Upper lobe of left lung (tissue), 6 donors: Measurements from ENCODE around the gene REV3L. TPM values are rescaled to one million over a fixed set of nuclear protein-coding genes. Genes with fewer than 3 reads are reported as not detected.
"Not testable (repeated sequence)": the region's sequence is repeated elsewhere in the genome, so short reads cannot be mapped to it uniquely, and the experiment has no call there.

ENCODE experiments used
- ATAC-seq, 2 donors: fragments of 200-7000 bp; cut with Tn5 transposase; one replicate each; pipeline ENCODE4 v1.9.1; 2022; ENCODE audit warnings: mild to moderate bottlenecking in 2 of 2, moderate library complexity in 2 of 2; ENCODE audit not compliant: low FRiP score in 2 of 2
- DNase-seq, 2 donors: peaks; one replicate each; pipeline ENCODE4 v3.0.0-alpha.2; 2019 to 2020
- H3K27ac ChIP-seq, 4 donors: fragments of 200-600 bp; sonication (generic); one replicate each; pipeline ENCODE4 v1.5.1; 2016 to 2019
- H3K27me3 ChIP-seq, 4 donors: fragments of 200-600 bp; sonication (generic); one replicate each; pipeline ENCODE4 v1.5.1; 2017 to 2019
- H3K36me3 ChIP-seq, 4 donors: fragments of 200-600 bp; sonication (generic); one replicate each; pipeline ENCODE4 v1.5.1; 2016 to 2019
- H3K4me1 ChIP-seq, 4 donors: fragments of 200-600 bp; sonication (generic); one replicate each; pipeline ENCODE4 v1.5.1; 2018 to 2019
- H3K4me3 ChIP-seq, 4 donors: fragments of 200-600 bp; sonication (generic); one replicate each; pipeline ENCODE4 v1.5.1; 2017 to 2019; ENCODE audit warnings: mild to moderate bottlenecking in 2 of 4, moderate library complexity in 1 of 4
- H3K9me3 ChIP-seq, 4 donors: fragments of 200-600 bp; sonication (generic); one replicate each; pipeline ENCODE4 v1.5.1; 2018 to 2019
- EP300 ChIP-seq, 4 donors: sonication (generic); formaldehyde crosslinking; IDR thresholded peaks; one replicate each; pipeline ENCODE4 v1.5.1; 2017; ENCODE audit warnings: antibody characterized with exemption in 4 of 4, control low read depth in 2 of 4
- POLR2A ChIP-seq, 4 donors: fragments of 450-650 bp; IDR thresholded peaks; one replicate each; pipeline ENCODE4 v1.5.1; 2016 to 2017; ENCODE audit warnings: antibody characterized with exemption in 4 of 4, mild to moderate bottlenecking in 2 of 4
- POLR2AphosphoS5 ChIP-seq, 2 donors: sonication (generic); formaldehyde crosslinking; IDR thresholded peaks; one replicate each; pipeline ENCODE4 v1.5.1; 2017; ENCODE audit warnings: antibody characterized with exemption in 2 of 2
- WGBS, 2 donors: methylation state at CpG; one replicate each; pipeline ENCODE4 v1.1.5; 2017 to 2018; 5-methylcytosine and 5-hydroxymethylcytosine counted together
- total RNA-seq, 6 donors: library from RNA; depleted of rRNA in 4 of 6; stranded (reverse); fragments of >200 nt in 4 of 6; gene quantifications; one replicate each; pipeline versions ENCODE4 v1.1.0 to v1.2.1, GENCODE V29; 2016 to 2021
- TF ChIP-seq, protein P1 (sequence below), 6 experiments: fragments of 450-650 bp in 4 of 6; fragments of 200-600 bp in 2 of 6; sonication (generic) in 2 of 6; IDR thresholded peaks; one replicate each; pipeline ENCODE4 v1.5.1; 2016 to 2019; ENCODE audit warnings: antibody characterized with exemption in 6 of 6
- donor health status: DM: no; HTN: no; CAD: no; lungs with moderate emphysema.
- donor health status: DM: no; HTN: yes; CAD: no; lungs with severe emphysema.

REV3L gene
- total RNA-seq, 6 donors from 2014 or later, result 29.7 to 106 (median 38.0) TPM

DNA sequence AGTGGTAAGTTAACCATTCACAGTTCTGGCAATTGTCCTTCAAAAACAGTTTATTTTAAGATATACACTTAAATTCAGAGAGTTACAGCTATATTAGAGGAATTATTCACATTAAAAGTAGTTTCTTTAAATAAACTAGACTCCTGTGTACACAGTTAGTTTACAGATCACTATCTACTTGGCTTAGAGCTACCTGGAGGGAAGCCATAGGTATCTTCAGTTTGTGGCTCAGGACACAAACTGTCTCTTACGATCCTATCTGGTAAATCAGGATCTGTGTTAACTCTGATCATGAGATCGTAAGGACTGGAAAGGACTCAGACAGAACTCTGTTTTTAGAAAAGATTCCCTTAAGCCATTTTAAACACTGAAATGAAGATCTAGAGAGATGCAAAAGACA lies 160.9 kb downstream of the REV3L start:
- Histone ChIP-seq H3K4me1 (no peaks in the 10 kb centered on the region), H3K27ac (no peak overlapping the region), H3K36me3 (peaks cover 0 to 58% (median 26%) of the 10 kb centered on the region in 4 donors), H3K27me3 (no peaks in the 10 kb centered on the region), H3K9me3 (no peaks in the 10 kb centered on the region), H3K4me3 (no peak overlapping the region)
- TF ChIP-seq, protein P1, sequence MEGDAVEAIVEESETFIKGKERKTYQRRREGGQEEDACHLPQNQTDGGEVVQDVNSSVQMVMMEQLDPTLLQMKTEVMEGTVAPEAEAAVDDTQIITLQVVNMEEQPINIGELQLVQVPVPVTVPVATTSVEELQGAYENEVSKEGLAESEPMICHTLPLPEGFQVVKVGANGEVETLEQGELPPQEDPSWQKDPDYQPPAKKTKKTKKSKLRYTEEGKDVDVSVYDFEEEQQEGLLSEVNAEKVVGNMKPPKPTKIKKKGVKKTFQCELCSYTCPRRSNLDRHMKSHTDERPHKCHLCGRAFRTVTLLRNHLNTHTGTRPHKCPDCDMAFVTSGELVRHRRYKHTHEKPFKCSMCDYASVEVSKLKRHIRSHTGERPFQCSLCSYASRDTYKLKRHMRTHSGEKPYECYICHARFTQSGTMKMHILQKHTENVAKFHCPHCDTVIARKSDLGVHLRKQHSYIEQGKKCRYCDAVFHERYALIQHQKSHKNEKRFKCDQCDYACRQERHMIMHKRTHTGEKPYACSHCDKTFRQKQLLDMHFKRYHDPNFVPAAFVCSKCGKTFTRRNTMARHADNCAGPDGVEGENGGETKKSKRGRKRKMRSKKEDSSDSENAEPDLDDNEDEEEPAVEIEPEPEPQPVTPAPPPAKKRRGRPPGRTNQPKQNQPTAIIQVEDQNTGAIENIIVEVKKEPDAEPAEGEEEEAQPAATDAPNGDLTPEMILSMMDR (IDR thresholded peaks at IDR 0.05), result no peak
- no peak for TF ChIP-seq EP300 (IDR thresholded peaks at IDR 0.05)
- no peak for TF ChIP-seq POLR2AphosphoS5 (IDR thresholded peaks at IDR 0.05)
- no peak for TF ChIP-seq POLR2A (IDR thresholded peaks at IDR 0.05)
- DNase-seq (no peak), ATAC-seq (no peak)
- 91 to 94% methylated on average over 2 of the region's 2 CpGs for WGBS, 2 donors

DNA sequence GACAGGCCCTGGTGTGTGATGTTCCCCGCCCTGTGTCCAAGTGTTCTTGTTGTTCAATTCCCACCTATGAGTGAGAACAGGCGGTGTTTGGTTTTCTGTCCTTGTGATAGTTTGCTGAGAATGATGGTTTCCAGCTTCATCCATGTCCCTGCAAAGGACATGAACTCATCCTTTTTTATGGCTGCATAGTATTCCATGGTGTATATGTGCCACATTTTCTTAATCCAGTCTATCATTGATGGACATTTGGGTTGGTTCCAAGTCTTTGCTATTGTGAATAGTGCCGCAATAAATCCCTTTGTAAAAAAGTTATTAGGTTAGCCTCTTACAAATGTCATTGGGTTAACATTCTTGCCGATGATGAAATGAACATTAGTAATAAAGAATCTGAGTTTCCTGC lies 175.1 kb downstream of the REV3L start:
- DNase-seq, ATAC-seq: not testable (repeated sequence)
- peaks cover 12 to 86% (median 48%) of the 10 kb centered on the region in 4 donors for H3K36me3 ChIP-seq

DNA sequence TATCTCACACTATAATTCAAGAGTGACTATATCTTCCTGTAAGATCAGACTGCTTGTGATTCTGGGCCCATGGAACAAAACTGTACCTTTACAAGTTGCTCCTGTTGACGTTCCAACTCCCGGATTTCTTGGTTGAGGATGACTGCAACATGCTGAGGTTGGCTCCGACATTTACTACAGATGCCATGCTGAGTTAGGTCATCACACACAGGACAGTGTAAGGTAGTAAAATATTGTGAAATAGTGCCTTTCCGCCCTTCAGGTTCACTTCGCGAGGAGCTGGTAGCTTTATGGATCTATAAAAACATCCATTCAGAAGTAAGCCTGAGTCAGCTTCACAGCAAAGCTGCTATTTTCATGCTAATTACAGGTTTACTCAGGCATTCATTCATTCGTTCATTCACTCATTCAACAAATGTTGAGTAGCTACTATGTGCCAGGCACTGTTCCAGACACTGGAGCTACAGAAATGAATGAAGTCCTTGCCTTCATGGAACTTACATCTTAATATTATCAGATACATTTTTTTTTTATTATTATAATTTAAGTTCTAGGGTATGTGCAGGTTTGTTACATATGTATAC lies 175.7 kb downstream of the REV3L start:
- Histone ChIP-seq H3K4me3 (no peak overlapping the region), H3K36me3 (peaks cover 12 to 85% (median 45%) of the 10 kb centered on the region in 4 donors), H3K9me3 (no peaks in the 10 kb centered on the region), H3K27ac (no peak overlapping the region), H3K4me1 (no peaks in the 10 kb centered on the region), H3K27me3 (no peaks in the 10 kb centered on the region)
- TF ChIP-seq POLR2A (IDR thresholded peaks at IDR 0.05), result no peak
- TF ChIP-seq, protein P1 (IDR thresholded peaks at IDR 0.05), result no peak
- WGBS, 2 donors, result 93 to 94% methylated on average over 7 of the region's 7 CpGs
- DNase-seq, result no peak
- no peak for ATAC-seq

More for the DNA sequence above, 175.1 kb downstream of the REV3L start:
- H3K9me3 ChIP-seq, H3K4me3 ChIP-seq, H3K27ac ChIP-seq, H3K27me3 ChIP-seq, H3K4me1 ChIP-seq: not testable (repeated sequence)
- WGBS, 2 donors, result 96% methylated on average over 4 of the region's 4 CpGs

DNA sequence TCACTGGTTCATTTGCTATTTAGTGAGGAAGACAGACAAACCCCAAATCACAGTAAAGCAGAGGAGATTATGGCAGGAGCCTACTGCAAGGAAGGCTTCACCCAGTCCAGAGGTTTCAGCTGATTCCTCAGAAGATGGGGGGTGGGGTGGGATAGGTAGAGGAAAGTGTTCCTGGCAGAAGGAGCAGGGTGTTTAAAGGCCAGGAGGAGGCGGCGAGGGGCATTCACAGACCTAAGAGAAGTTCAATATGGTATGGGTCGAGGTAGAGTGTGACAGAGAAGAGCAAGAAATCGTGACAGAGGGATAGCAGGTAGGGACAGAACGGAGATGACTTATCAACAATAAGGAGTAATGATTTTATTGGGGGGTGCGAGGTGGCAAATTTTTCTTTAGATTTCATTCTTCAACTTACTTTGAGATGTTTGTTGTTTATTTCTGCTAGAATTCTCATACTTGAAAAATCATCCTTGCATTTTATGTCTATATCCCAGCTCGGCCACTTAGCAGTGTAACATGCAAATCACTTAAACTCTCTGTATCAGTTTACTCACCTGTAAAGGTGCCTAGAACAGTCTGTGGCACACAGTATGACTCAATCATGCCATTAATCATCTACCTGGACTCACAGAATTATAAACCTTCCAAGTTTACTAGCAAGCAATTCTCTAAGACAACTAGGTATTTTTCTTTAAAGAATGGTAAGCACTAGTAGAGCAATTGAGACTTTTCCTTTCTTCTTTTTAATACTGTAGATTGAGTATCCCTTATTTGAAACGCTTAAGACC lies 176.7 kb downstream of the REV3L start:
- 94 to 95% methylated on average over 8 of the region's 8 CpGs for WGBS, 2 donors
- ATAC-seq (no peak), DNase-seq (no peak)
- H3K4me3 ChIP-seq, result no peak overlapping the region
- no peak overlapping the region for H3K27ac ChIP-seq
- no peaks in the 10 kb centered on the region for H3K9me3 ChIP-seq
- no peak for TF ChIP-seq POLR2AphosphoS5 (IDR thresholded peaks at IDR 0.05)
- TF ChIP-seq, protein P1 (IDR thresholded peaks at IDR 0.05), result no peak
- TF ChIP-seq POLR2A (IDR thresholded peaks at IDR 0.05), result no peak
- no peak for TF ChIP-seq EP300 (IDR thresholded peaks at IDR 0.05)
- no peaks in the 10 kb centered on the region for H3K27me3 ChIP-seq
- no peaks in the 10 kb centered on the region for H3K4me1 ChIP-seq
- H3K36me3 ChIP-seq, result peaks cover 12 to 78% (median 44%) of the 10 kb centered on the region in 4 donors

DNA sequence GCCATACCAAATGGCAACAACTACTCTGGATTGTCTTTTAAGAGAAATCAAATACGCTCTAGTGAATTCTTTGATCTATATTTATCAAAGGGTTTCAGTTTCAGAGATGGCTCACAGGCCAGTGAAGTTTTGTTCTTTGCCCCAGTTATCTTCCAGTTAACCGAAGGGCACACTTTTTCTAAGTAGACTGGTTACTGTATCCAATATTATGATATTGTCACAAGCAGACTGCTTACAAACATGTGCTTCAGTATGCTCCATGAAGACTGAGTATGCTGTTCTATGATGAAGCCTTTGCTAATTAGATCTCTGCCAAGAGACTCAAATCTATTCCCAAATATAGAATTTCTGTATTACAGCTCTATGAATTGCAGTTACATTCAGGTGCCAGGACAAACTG lies 181.1 kb downstream of the REV3L start:
- peaks cover 0 to 62% (median 10%) of the 10 kb centered on the region in 4 donors for H3K36me3 ChIP-seq

DNA sequence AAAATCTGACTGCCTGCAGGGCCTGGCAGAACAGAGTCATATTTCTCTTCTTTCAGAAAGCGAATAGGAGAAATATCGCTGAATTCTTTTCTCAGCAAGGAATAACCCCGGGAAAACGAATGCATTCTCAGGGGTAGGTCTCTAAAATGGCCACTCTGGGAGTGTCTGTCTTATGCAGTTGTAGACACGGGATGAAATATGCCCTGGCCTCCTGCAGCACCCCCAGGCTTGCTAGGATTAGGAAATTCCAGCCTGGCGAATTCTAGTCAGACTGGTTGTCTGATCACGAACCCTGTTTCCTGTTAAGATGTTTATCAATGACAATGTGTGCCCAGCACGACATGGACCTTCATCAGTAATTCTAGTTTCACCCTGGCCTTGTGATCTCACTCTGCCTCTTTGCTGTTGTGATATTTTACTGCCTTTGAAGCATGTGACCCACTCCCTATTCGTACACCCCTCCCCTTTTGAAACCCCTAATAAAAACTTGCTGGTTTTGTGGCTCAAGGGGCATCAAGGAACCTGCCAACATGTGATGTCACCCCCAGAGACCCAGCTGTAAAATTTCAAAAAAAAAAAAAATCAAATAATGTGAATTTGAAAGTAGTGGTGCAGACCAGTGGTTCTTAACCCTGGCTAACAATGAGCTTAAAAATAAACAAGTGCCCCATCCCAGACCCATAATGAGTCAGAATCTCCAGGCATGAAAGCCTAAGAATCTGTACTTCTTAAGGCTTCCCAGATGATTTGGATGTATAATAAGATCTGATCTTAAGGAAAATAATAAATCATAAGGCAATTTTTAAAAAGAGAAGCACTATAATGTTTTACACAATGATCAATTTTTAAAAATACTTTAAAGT lies 181.8 kb downstream of the REV3L start:
- peaks cover 0 to 54% (median 6%) of the 10 kb centered on the region in 4 donors for H3K36me3 ChIP-seq
- DNase-seq, ATAC-seq, H3K4me3 ChIP-seq, H3K4me1 ChIP-seq, H3K9me3 ChIP-seq, H3K27me3 ChIP-seq, H3K27ac ChIP-seq: not testable (repeated sequence)
- 87 to 93% methylated on average over 9 of the region's 9 CpGs for WGBS, 2 donors

More for the DNA sequence above, 181.1 kb downstream of the REV3L start:
- Histone ChIP-seq H3K4me3 (no peak overlapping the region), H3K4me1 (no peaks in the 10 kb centered on the region), H3K27me3 (no peaks in the 10 kb centered on the region), H3K27ac (no peak overlapping the region), H3K9me3 (no peaks in the 10 kb centered on the region)
- no peak for DNase-seq
- ATAC-seq, result no peak
- 45 to 95% methylated on average over 2 of the region's 2 CpGs for WGBS, 2 donors
- TF ChIP-seq, protein P1 (IDR thresholded peaks at IDR 0.05), result no peak
- TF ChIP-seq EP300 (IDR thresholded peaks at IDR 0.05), result no peak
- TF ChIP-seq POLR2A (IDR thresholded peaks at IDR 0.05), result no peak
